SJSA1 (cell line): ENCODE data around the gene S100Z. TPM values are rescaled to one million over a fixed set of nuclear protein-coding genes. Genes with fewer than 3 reads are reported as not detected.
A peak's percentile ranks its signal among the peaks of the same experiment; 100 is the strongest.

Experiments
- DNase-seq, 2 experiments: peaks; one replicate each; pipeline ENCODE4 v3.0.0-alpha.2; 2015 to 2020; ENCODE audit warnings: low spot score in 2 of 2, low read depth in 1 of 2
- H3K27ac ChIP-seq: fragments of 250-450 bp; sonication (Bioruptor Pico); 2 replicates; pipeline ENCODE4 v1.5.1; 2020; ENCODE audit warnings: mild to moderate bottlenecking, moderate library complexity
- H3K27me3 ChIP-seq: fragments of 250-450 bp; sonication (Bioruptor Pico); replicated peaks from 2 replicates; pipeline ENCODE4 v1.5.1; 2020; ENCODE audit warnings: mild to moderate bottlenecking, moderate library complexity
- H3K36me3 ChIP-seq: fragments of 250-450 bp; sonication (Bioruptor Pico); 2 replicates; pipeline ENCODE4 v1.5.1; 2020; ENCODE audit warnings: mild to moderate bottlenecking
- H3K4me1 ChIP-seq: fragments of 250-450 bp; sonication (Bioruptor Pico); replicated peaks from 2 replicates; pipeline ENCODE4 v1.6.1; 2021; ENCODE audit warnings: mild to moderate bottlenecking
- H3K4me3 ChIP-seq: fragments of 250-450 bp; sonication (Bioruptor Pico); 2 replicates; pipeline ENCODE4 v1.5.1; 2020; ENCODE audit warnings: mild to moderate bottlenecking
- H3K9me3 ChIP-seq: fragments of 250-450 bp; sonication (Bioruptor Pico); replicated peaks from 2 replicates; pipeline ENCODE4 v1.5.1; 2020; ENCODE audit warnings: mild to moderate bottlenecking
- total RNA-seq: library from RNA; depleted of rRNA; stranded (reverse); fragments of >200 nt; shearing (Covaris generic); gene quantifications from 2 replicates; pipeline ENCODE4 v1.2.3, GENCODE V29; 2014; rRNA removed

Gene S100Z
- total RNA-seq, 1 experiment from 2014 or later = 0.55 TPM

- H3K4me1 ChIP-seq = peaks cover 27% of the 10 kb centered on the region
- H3K27ac ChIP-seq = no peak overlapping the region
- no peak overlapping the region for H3K4me3 ChIP-seq
- no peaks in the 10 kb centered on the region for H3K36me3 ChIP-seq
- peaks cover 21% of the 10 kb centered on the region for H3K27me3 ChIP-seq
- peaks cover 3% of the 10 kb centered on the region; the same call in 1 of the 2 replicates for H3K9me3 ChIP-seq
- DNase-seq = no peak
Observed at GRCh38 chr5:76956033-76956432, 106.2 kb downstream of the S100Z start.

GRCh38 chr5:76958991-76959767 lies 109.4 kb downstream of the S100Z start:
- Histone ChIP-seq H3K36me3 (no peaks in the 10 kb centered on the region), H3K4me3 (no peak overlapping the region), H3K27ac (peak overlapping the region; percentile 20; the same call in 1 of the 2 replicates), H3K9me3 (no peaks in the 10 kb centered on the region), H3K27me3 (peaks cover 7% of the 10 kb centered on the region), H3K4me1 (peaks cover 19% of the 10 kb centered on the region)
- DNase-seq = peak in 1 of 2 experiments; percentile 47

GRCh38 chr5:76960004-76960625 lies 110.3 kb downstream of the S100Z start:
- DNase-seq = no peak
- H3K9me3 ChIP-seq = no peaks in the 10 kb centered on the region
- no peaks in the 10 kb centered on the region for H3K36me3 ChIP-seq
- H3K4me1 ChIP-seq = peaks cover 18% of the 10 kb centered on the region
- no peak overlapping the region for H3K27ac ChIP-seq
- no peaks in the 10 kb centered on the region; the same call in 1 of the 2 replicates for H3K27me3 ChIP-seq
- no peak overlapping the region for H3K4me3 ChIP-seq

- H3K27me3 ChIP-seq = no peaks in the 10 kb centered on the region; the same call in 1 of the 2 replicates
- no peaks in the 10 kb centered on the region for H3K36me3 ChIP-seq
- H3K4me3 ChIP-seq = no peak overlapping the region
- no peaks in the 10 kb centered on the region for H3K9me3 ChIP-seq
- peaks cover 9% of the 10 kb centered on the region for H3K4me1 ChIP-seq
- H3K27ac ChIP-seq = no peak overlapping the region
- no peak for DNase-seq
Observed at GRCh38 chr5:76964060-76964459, 114.2 kb downstream of the S100Z start.

Other genes with a start within 250 kb of the S100Z start
- gene F2RL2, start 226.6 kb upstream of the S100Z start, total RNA-seq = 1.3 and 2.0 TPM in 2 replicates
- gene F2R, start 133.9 kb upstream of the S100Z start, total RNA-seq = 61.4 and 95.4 TPM in 2 replicates
- gene F2RL1, start 31.0 kb upstream of the S100Z start, total RNA-seq = 0.41 and 1.2 TPM in 2 replicates
- gene CRHBP, start 103.0 kb downstream of the S100Z start, total RNA-seq = 0.11 TPM in 1 of 2 replicates, not detected in the other
- 25.2 and 26.7 TPM in 2 replicates for gene AGGF1, start 180.4 kb downstream of the S100Z start, total RNA-seq
- gene ZBED3, start 237.3 kb downstream of the S100Z start, total RNA-seq = 0.09 and 0.29 TPM in 2 replicates